Raji (cell line): ENCODE results near the gene ATF3.

Experiments
- POLR2A ChIP-seq: IDR thresholded peaks from 2 replicates; pipeline ENCODE4 v1.6.1; 2011; ENCODE audit warnings: low read depth, low read length, control low read depth; ENCODE audit not compliant: insufficient read depth

ATF3 gene

GRCh38 chr1:212629450-212630157 lies 21.0 kb downstream of the ATF3 start:
- TF ChIP-seq POLR2A = no peak

DNA sequence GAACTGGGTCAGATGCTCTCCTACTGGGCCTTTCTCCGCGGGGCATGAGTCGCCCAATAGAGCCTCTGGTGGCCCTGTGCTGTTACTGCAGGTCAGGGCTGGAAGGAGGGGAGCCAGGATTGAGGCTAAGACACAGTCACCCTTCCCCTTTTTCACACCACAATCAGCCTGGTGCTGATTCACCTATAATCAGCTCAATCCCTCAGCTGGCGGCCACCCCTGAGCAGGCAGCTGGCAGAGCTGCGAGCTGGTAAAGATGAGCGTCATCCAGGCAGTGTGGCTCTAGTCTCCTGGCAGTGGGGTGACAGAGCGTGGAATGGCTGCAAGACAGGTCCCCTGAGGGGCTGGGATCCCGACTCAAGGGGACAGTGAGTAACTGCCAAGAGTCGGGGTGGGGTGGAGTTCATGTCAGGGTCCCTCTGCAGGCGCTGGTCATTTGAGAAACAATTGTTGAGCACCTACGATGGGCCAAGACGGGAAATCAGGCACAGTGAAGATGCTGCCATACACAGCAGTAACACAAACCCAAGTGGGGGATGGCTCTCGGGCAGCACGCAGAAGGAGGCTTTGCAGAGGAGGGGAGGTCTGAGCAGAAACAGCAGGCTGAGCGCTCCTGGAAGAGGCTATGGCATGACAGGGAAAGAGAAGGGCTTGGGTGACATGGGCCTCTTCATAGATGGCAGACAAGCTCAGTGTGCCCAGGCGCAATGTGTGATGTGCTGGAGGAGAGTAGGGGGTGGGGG lies 21.8 kb downstream of the ATF3 start:
- TF ChIP-seq POLR2A = no peak

GRCh38 chr1:212633161-212633560 lies 24.6 kb downstream of the ATF3 start:
- TF ChIP-seq POLR2A = no peak

GRCh38 chr1:212634252-212634651 lies 25.7 kb downstream of the ATF3 start:
- TF ChIP-seq POLR2A = no peak

DNA sequence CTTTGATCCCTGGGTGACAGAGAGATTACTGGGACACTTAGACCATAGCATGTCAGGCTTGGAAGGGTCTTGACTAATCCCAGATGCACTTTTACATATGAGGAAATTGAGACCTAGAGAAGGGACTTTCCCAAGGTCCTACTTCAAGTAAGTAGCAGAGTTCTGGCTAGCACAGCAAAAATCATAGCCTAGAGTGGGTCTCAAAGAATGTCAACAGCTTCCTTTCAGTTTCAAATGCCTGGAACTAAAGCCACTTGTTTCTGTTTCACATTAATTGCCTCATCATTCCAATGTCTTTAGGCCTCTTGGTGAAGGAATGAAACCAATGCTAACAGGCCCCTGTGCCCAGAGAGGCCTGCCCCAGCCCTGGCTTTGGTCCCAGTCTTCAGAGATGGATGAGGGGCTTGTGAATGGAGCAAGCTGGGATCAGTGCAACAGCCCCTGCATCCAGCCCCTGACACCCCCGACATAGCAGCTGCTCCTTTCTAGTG lies 26.6 kb downstream of the ATF3 start:
- no peak for TF ChIP-seq POLR2A

- TF ChIP-seq POLR2A = no peak
Observed at GRCh38 chr1:212637902-212638301, 29.3 kb downstream of the ATF3 start.

DNA sequence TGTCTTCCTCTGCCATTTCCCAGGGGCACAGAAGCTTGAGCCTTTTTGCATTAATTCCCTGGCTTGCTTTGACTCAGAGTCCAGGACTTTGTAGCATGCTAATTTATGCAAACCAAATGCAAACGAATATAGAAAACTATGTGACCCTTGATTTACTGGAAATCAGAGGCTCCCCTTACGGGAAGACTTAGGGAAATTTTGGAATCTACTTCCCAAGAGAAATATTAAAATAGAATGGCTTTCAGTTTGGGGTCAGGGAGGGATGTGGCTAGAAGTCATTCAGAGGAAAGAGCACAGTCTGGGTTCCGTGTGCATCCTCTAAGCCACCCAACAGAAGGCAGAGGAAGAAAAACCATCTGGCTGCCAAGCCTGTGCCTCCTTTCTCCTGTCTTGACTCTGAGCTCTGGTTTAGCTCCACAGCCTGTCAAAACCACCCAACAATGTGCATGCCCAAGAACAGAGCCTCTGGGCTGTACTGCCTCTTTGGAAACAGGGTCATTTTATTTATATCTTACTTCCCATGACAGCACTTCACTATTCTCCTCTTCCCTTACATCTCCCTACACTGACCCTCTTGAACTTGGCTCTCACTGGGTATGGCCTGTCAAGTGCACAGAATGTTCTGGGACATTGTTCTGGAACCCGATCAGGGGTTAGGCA lies 30.1 kb downstream of the ATF3 start:
- TF ChIP-seq POLR2A = no peak

DNA sequence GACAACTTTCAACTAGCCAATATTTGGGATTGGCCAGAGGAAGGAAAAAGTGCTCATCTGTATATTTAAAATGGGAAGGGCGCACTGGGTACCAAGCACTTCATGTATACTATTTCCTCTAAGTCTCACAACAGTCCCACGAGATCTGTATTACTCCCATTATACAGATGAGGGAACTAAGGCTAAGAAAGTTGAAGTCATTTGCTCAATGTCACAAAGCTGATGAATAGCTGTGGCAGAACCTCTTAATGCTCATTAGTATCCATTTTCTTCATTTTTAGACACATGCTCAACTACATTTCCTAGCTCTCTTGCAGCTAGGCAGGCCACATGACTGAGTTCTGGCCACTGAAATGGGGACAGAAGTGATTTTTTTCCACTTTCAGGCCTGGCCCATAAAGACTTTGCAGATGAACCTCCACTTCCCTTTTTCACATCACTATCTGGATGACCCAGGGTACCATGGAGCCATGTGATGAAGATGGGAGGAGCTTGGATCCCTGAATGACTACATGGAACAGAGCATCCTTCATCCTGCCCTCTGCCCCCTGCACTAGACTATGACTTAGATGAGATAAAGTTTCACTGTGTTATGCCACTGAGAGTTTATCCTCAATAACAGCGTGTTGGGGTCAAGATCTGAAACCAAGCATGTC lies 31.8 kb downstream of the ATF3 start:
- TF ChIP-seq POLR2A = no peak

DNA sequence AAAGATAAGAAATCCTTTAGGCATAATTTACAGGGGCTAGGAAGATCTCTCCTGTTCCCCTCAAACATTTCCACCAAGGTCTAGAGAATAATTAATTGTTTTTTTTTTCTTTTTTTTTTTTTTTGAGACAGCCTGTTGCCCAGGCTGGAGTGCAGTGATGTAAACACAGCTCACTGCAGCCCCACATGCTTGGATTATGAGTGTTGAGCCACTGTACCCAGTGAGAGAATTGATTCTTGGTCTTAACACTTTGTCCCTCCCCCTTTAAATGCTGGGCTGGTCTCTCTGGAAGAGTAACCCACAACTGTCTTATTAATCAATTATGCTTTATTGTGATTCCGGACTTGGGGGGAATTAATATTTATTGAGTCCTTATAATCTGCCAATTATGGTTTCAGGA lies 33.4 kb downstream of the ATF3 start:
- no peak for TF ChIP-seq POLR2A

DNA sequence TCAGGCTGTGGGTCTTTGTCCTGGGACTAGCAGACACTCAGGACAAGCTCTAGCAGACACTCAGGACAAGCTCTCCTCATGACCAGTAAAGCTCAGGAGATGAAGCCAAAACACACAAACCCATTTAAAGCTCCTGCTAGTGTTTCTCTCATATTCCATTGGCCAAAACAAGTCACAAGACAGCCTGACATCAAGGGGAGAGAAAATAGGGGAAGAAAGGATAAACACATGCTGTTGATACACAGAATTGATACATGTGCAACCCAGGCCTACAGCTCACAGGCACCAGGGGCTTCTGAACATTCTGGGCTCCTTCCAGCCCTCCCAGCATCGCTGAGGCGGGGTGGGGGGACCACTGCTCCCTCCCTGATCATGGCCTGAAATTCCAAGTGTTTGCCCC lies 35.3 kb downstream of the ATF3 start:
- no peak for TF ChIP-seq POLR2A

DNA sequence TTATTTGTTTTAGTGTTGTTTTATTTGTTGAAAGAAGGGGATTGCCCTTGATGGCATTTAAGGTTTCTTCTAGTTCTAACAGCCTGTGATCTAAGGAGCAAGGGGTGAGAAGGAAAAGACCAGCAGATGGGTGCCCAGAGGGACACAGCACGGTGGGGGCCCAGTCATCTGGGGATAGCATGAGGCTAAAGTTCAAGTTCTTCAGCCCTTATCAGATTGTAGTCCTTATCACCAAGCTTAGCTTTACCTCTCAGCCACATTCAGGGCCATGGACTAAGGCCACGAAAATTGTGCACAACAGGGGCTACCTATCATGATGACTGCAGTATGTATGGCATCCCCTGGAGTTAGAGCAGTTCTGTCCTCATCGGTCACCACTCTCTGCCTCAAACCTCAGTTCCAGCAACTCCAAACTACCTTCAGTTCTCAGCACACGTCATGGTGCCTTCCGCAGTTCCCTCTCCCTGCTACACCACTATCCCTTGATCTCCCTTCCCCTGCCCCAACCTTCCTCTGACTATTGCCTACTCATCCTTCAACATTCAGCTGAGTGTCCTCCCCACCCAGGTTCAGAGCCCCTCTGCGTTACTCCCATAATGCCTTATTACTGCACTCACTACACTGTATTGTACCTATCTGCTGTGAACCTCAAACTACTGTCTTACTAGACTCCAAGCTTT lies 36.4 kb downstream of the ATF3 start:
- TF ChIP-seq POLR2A = no peak

DNA sequence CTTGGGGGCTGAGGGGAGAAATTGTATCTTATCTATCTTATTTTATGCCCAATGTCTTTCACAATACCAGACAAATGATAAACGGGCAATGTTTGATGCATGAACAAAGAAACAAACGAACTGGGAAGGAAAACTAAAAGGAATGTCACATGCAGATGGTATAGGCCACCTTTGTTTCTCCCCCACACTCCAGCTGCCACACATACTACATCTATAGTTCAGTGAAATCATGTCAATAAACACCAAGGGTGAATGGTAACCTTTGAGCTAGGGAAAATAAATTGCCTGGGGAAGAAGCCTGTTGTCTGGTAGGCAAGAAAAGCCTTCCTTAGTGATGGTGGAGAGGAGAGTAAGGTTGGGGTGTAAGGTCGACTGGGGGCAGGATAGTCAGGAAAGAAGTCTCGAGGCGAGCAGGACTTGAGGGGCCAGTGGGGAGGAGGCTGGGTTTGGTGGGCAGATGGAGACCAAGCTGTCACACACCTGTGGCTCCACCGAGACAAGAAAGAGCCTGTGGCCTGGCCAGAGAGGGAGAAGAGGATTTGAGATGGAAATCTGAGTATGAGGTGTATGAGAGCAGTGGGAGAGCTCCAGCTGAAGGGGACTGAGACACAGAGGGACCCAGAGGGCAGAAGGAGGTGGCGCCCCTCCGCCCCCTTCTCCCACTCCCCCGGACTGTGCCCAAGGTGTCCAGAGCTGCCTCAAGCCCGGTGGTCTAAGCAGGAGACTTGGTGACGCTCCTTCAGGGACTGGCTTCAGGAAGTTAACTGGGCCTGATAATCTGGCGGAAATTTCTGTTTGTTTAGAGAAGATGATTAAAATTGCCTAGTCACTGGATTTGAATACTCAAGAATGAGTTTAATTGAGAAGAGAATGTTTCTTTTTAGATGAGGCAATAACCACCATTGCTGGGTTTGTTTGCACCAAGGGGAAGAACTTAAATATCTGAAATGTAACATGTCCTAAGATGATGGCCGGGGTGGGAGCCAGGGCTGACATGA lies 37.3 kb downstream of the ATF3 start:
- TF ChIP-seq POLR2A = no peak

- no peak for TF ChIP-seq POLR2A
Observed at GRCh38 chr1:212646588-212646987, 38.0 kb downstream of the ATF3 start.

DNA sequence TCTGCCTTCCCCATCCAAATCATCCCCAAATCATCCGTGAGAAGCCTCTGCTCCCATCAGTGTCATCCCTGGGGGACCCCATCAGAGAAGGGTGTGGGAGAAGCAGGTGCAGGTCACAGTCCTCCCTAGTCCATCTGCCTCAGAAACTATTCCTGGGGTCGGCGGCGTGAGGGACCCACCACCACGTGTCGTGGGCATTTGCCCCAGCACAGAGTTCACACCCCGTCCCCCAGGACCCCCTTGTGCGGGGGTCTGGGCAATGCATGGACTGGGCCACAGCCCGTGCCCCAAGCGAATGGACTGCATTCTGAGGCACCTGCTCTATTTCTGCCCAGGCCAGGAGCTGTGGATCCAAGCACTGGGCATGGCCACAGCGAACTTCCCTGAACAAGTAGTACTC lies 38.4 kb downstream of the ATF3 start:
- TF ChIP-seq POLR2A = no peak
